Kidney epithelial cell (primary cell): ENCODE results near the gene OR10G6. TPM values are rescaled to one million over a fixed set of nuclear protein-coding genes. Genes with fewer than 3 reads are reported as not detected.
"Not testable (repeated sequence)": the region's sequence is repeated elsewhere in the genome, so short reads cannot be mapped to it uniquely, and the experiment has no call there.

Source experiments
- DNase-seq: peaks from one replicate; pipeline ENCODE4 v3.0.0-alpha.2; 2010; ENCODE audit warnings: low read depth
- H3K27me3 ChIP-seq: 2 replicates; pipeline ENCODE4 v1.6.0; 2011; ENCODE audit warnings: low read length; ENCODE audit not compliant: control insufficient read depth, insufficient read depth
- H3K36me3 ChIP-seq: 2 replicates; pipeline ENCODE4 v1.5.1; 2011; ENCODE audit warnings: low read length; ENCODE audit not compliant: control insufficient read depth, insufficient read depth
- H3K4me3 ChIP-seq: 2 replicates; pipeline ENCODE4 v1.5.1; 2011; ENCODE audit warnings: low read depth, mild to moderate bottlenecking, control low read depth, low read length
- CTCF ChIP-seq: IDR thresholded peaks from 2 replicates; pipeline ENCODE4 v1.5.1; 2011; ENCODE audit warnings: mild to moderate bottlenecking, moderate library complexity, low read length, control low read depth, inconsistent platforms; ENCODE audit not compliant: insufficient read depth, poor library complexity, severe bottlenecking
- total RNA-seq: library from RNA; depleted of rRNA; stranded (reverse); fragments of >200 nt; gene quantifications from 2 replicates; pipeline ENCODE4 v1.2.3, GENCODE V29; 2015

The OR10G6 gene
- not detected in 2 replicates for total RNA-seq

- Histone ChIP-seq H3K4me3 (no peak within 1 kb of the TSS), H3K36me3 (no peaks in the 10 kb centered on the region), H3K27me3 (no peaks in the 10 kb centered on the region)
- TF ChIP-seq CTCF, result no peak
- no peak for DNase-seq
Observed at GRCh38 chr11:123995119-123995518, at the start of gene OR10G6. OR10G6 (minus strand) TSS chr11:123995161; CDS start chr11:123995161, 0 bp downstream.

DNA sequence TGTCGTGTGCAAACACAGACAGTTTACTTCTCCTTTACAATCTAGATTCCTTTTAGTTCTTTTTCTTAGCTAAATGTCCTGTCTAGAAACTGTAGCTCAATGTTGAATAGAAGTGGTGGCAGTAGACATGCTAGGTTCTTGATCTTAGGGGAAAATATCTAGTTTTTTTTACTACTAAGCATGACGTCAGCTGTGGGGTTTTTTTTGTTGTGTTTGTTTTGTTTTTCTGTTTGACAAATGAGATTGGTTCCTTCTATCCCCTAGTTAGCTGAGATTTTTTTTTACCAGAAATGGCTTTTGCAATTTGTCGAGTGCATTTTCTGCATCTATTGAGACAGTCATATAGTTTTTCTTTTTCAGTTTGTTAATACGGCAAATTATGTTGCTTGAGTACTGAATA is 48.5 kb upstream of the OR10G6 start:
- no peak overlapping the region for H3K4me3 ChIP-seq
- TF ChIP-seq CTCF, result no peak
- no peaks in the 10 kb centered on the region for H3K27me3 ChIP-seq
- H3K36me3 ChIP-seq, result no peaks in the 10 kb centered on the region
- DNase-seq, result no peak

GRCh38 chr11:124041254-124041653 is 46.3 kb upstream of the OR10G6 start, which contains the start of gene OR10G7:
OR10G7 (minus strand) TSS chr11:124041325; CDS start chr11:124039001, 2,324 bp downstream.
- no peak for TF ChIP-seq CTCF
- no peaks in the 10 kb centered on the region for H3K36me3 ChIP-seq
- DNase-seq, result peak; percentile 1
- no peaks in the 10 kb centered on the region for H3K27me3 ChIP-seq
- H3K4me3 ChIP-seq, result no peak within 1 kb of the TSS

DNA sequence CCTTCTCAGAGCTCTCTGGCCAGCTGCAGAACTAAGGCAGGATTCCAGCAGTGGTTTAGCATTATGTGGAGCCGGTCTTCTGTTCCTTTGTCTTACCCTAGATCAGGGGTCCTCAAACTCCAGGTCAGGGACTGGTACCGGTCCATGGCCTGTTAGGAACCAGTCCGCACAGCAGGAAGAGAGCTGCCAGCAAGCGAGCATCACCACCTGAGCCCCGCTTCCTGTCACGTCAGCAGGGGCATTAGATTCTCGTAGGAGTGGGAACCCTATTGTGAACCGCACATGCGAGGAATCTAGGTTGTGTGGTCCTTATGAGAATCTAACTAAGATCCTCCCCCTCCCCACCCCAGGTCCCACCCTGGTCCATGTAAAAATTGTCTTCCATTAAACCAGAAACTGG is 44.6 kb upstream of the OR10G6 start:
- H3K36me3 ChIP-seq, result no peaks in the 10 kb centered on the region

DNA sequence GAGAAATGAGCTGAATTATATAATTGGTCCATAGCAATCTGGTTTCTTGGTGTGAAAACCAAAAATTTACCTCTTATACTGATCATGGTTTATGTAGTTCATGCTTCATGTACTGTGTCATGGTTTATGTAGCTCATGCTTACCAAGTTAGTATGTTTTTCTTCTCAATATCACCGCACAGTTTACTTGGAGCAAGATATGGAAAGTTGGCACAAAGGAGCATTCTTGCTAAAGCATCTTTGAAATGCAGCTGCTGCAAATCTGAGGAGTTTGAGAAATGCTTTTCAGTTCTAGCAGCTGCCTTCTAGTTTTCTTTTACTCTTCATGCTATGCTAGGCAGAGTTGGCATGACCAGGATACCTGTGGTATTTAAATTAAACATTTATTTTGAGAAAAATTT is 41.7 kb upstream of the OR10G6 start:
- H3K36me3 ChIP-seq, result no peaks in the 10 kb centered on the region
- no peak for DNase-seq
- no peak for TF ChIP-seq CTCF
- no peak overlapping the region for H3K4me3 ChIP-seq
- no peaks in the 10 kb centered on the region for H3K27me3 ChIP-seq

More for the DNA sequence above, 44.6 kb upstream of the OR10G6 start:
- no peak for DNase-seq
- TF ChIP-seq CTCF, result no peak
- Histone ChIP-seq H3K4me3 (no peak overlapping the region), H3K27me3 (no peaks in the 10 kb centered on the region)

GRCh38 chr11:124026498-124026897 is 31.5 kb upstream of the OR10G6 start, which contains the start of gene OR10G8:
OR10G8 (plus strand) TSS chr11:124026798; CDS start chr11:124029623, 2,825 bp downstream.
- no peak within 1 kb of the TSS for H3K4me3 ChIP-seq
- no peak for TF ChIP-seq CTCF

GRCh38 chr11:124015837-124016236 is 20.9 kb upstream of the OR10G6 start:
- DNase-seq, H3K27me3 ChIP-seq, H3K36me3 ChIP-seq, H3K4me3 ChIP-seq: not testable (repeated sequence)

More at GRCh38 chr11:124026498-124026897, 31.5 kb upstream of the OR10G6 start, which contains the start of gene OR10G8:
- no peaks in the 10 kb centered on the region for H3K36me3 ChIP-seq
- DNase-seq, result no peak
- H3K27me3 ChIP-seq, result no peaks in the 10 kb centered on the region
